Keratinocyte (primary cell): ENCODE results near the gene DIAPH1.

ENCODE experiments used
- CTCF ChIP-seq, 3 experiments: IDR thresholded peaks in 1 of 3; conservative IDR thresholded peaks in 1 of 3; optimal IDR thresholded peaks in 1 of 3; 2 replicates in 2 of 3; 3 replicates in 1 of 3; pipeline versions ENCODE3 to v1.5.1; 2011; ENCODE audit warnings: low read length in 3 of 3, mild to moderate bottlenecking in 3 of 3, moderate library complexity in 2 of 3, control low read depth in 1 of 3, inconsistent platforms in 1 of 3; ENCODE audit not compliant: insufficient read depth in 2 of 3; ENCODE audit errors: extremely low read depth in 1 of 3
- EZH2 ChIP-seq: IDR thresholded peaks from one replicate; pipeline ENCODE4 v1.6.1; 2012; ENCODE audit warnings: inconsistent platforms, mild to moderate bottlenecking, low read length, moderate library complexity

DNA sequence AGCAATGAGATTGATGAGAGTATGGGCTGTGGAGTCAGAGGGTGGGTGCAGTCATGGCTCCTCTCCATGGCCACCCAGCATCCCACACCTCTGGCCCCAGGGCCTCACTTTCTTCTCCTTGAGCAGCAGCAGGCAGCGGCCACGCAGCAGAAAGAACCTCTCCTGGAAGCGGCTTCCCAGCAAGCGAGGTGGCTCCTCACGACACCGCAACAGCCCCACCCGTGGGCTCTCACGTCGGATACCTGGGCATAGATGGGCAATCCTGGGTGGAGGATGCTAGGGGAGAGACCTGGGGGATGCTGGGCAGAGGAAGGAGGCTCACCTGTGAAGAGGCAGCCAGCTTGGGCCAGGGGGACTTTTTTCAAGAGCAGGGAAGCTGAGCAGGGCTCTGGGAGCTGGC, 37.6 kb upstream of the DIAPH1 start:
- TF ChIP-seq CTCF (optimal IDR thresholded peaks at IDR 0.05 in 1 of 3, IDR thresholded peaks at IDR 0.05 in 1 of 3, conservative IDR thresholded peaks at IDR 0.05 in 1 of 3; ENCODE audit: extremely low read depth in 1 of 3, insufficient read depth in 2 of 3, low read length in 3 of 3), result no peak
- TF ChIP-seq EZH2, result no peak
